Activated CD4-positive, alpha-beta memory T cell treated with anti-CD3 and anti-CD28 coated beads, Interleukin-2, amount 10 ng/mL, durations not matched to agents 7 days and 5 days (primary cell): ENCODE results near the gene C19orf44. TPM values are rescaled to one million over a fixed set of nuclear protein-coding genes. Genes with fewer than 3 reads are reported as not detected.
"Not testable (repeated sequence)": the region's sequence is repeated elsewhere in the genome, so short reads cannot be mapped to it uniquely, and the experiment has no call there.

Source experiments
- CTCF ChIA-PET: fragments of 350-600 bp; sonication (Branson Sonifier 250); formaldehyde crosslinking; loops from one replicate; lab custom pipeline; 2021; ENCODE audit warnings: antibody characterized with exemption, inconsistent platforms; lab: Charles Lee
- POLR2A ChIA-PET: fragments of 350-600 bp; sonication (Branson Sonifier 250); formaldehyde crosslinking; loops from one replicate; lab custom pipeline; 2021; ENCODE audit warnings: antibody characterized with exemption; lab: Charles Lee
- DNase-seq: peaks from one replicate; pipeline ENCODE4 v3.0.0-alpha.2; 2020
- H3K27ac Mint-ChIP-seq: one replicate; pipeline ENCODE4 v1.8.0; 2021; ENCODE audit warnings: mild to moderate bottlenecking, mixed read lengths
- H3K27me3 Mint-ChIP-seq: one replicate; pipeline ENCODE4 v1.8.0; 2021; ENCODE audit warnings: mixed read lengths
- H3K36me3 Mint-ChIP-seq: one replicate; pipeline ENCODE4 v1.8.0; 2021; ENCODE audit warnings: low read depth, mixed read lengths
- H3K4me1 Mint-ChIP-seq: one replicate; pipeline ENCODE4 v1.8.0; 2021; ENCODE audit warnings: mixed read lengths
- H3K4me3 Mint-ChIP-seq: one replicate; pipeline ENCODE4 v1.8.0; 2021; ENCODE audit warnings: mild to moderate bottlenecking, mixed read lengths
- H3K9me3 Mint-ChIP-seq: one replicate; pipeline ENCODE4 v1.8.0; 2021; ENCODE audit warnings: mixed read lengths
- total RNA-seq, 2 experiments: library from RNA; stranded (reverse); gene quantifications; one replicate each; pipeline ENCODE4 v1.2.3, GENCODE V29; 2021

The C19orf44 gene
- total RNA-seq, 2 experiments from 2014 or later = 2.6 to 3.3 TPM

GRCh38 chr19:16509141-16510061 is 13.2 kb downstream of the C19orf44 start:
- no peak for DNase-seq
- ChIA-PET CTCF (interaction anchor here (0.6 to 1.7 kb wide), 2 partner anchors 18 to 75 kb away, joined by 4 read pairs; no protein-coding TSS in a partner anchor), POLR2A (no interaction called here)
- Mint-ChIP-seq H3K4me1 (peaks cover 1% of the 10 kb centered on the region), H3K36me3 (no peaks in the 10 kb centered on the region), H3K27me3 (no peaks in the 10 kb centered on the region), H3K4me3 (no peak overlapping the region), H3K9me3 (no peaks in the 10 kb centered on the region), H3K27ac (no peak overlapping the region)

- CTCF ChIA-PET, DNase-seq, H3K36me3 Mint-ChIP-seq, H3K27me3 Mint-ChIP-seq, H3K4me3 Mint-ChIP-seq, H3K9me3 Mint-ChIP-seq, H3K27ac Mint-ChIP-seq, H3K4me1 Mint-ChIP-seq, POLR2A ChIA-PET: not testable (repeated sequence)
Observed at GRCh38 chr19:16512611-16513010, 16.4 kb downstream of the C19orf44 start.

- no peak for DNase-seq
- no peaks in the 10 kb centered on the region for H3K27me3 Mint-ChIP-seq
- ChIA-PET CTCF (no interaction called here), POLR2A (interaction anchor here (0.9 kb wide), 1 partner anchor 10 kb away, joined by 3 read pairs; no protein-coding TSS in a partner anchor)
- H3K36me3 Mint-ChIP-seq = peaks cover 22% of the 10 kb centered on the region
- no peaks in the 10 kb centered on the region for H3K9me3 Mint-ChIP-seq
- H3K4me1 Mint-ChIP-seq = no peaks in the 10 kb centered on the region
- H3K4me3 Mint-ChIP-seq = no peak overlapping the region
- H3K27ac Mint-ChIP-seq = no peak overlapping the region
Observed at GRCh38 chr19:16514383-16515019, 18.3 kb downstream of the C19orf44 start.

- no peaks in the 10 kb centered on the region for H3K27me3 Mint-ChIP-seq
- H3K27ac Mint-ChIP-seq = no peak overlapping the region
- no peaks in the 10 kb centered on the region for H3K4me1 Mint-ChIP-seq
- H3K4me3 Mint-ChIP-seq = no peak overlapping the region
- ChIA-PET CTCF (no interaction called here), POLR2A (no interaction called here)
- H3K9me3 Mint-ChIP-seq = no peaks in the 10 kb centered on the region
- no peak for DNase-seq
- H3K36me3 Mint-ChIP-seq = peaks cover 40% of the 10 kb centered on the region
Observed at GRCh38 chr19:16516381-16516780, 20.2 kb downstream of the C19orf44 start.

GRCh38 chr19:16516923-16517610 is 20.9 kb downstream of the C19orf44 start:
- ChIA-PET CTCF (no interaction called here), POLR2A (interaction anchor here (0.9 to 1.3 kb wide), 3 partner anchors 9 to 26 kb away, joined by 3 to 5 read pairs (median 4); partner anchors contain the start of gene CHERP)
- no peak overlapping the region for H3K4me3 Mint-ChIP-seq
- H3K27ac Mint-ChIP-seq = no peak overlapping the region
- H3K4me1 Mint-ChIP-seq = no peaks in the 10 kb centered on the region
- H3K9me3 Mint-ChIP-seq = no peaks in the 10 kb centered on the region
- peaks cover 42% of the 10 kb centered on the region for H3K36me3 Mint-ChIP-seq
- H3K27me3 Mint-ChIP-seq = no peaks in the 10 kb centered on the region
- no peak for DNase-seq

GRCh38 chr19:16518061-16518460 is 21.9 kb downstream of the C19orf44 start:
- Mint-ChIP-seq H3K27ac (no peak overlapping the region), H3K4me1 (no peaks in the 10 kb centered on the region), H3K27me3 (no peaks in the 10 kb centered on the region), H3K4me3 (no peak overlapping the region), H3K36me3 (peaks cover 49% of the 10 kb centered on the region), H3K9me3 (no peaks in the 10 kb centered on the region)
- ChIA-PET CTCF (no interaction called here), POLR2A (interaction anchor here (1.3 kb wide), 1 partner anchor 25 kb away, joined by 4 read pairs; no protein-coding TSS in a partner anchor)
- DNase-seq = no peak

GRCh38 chr19:16518483-16519229 is 22.5 kb downstream of the C19orf44 start:
- ChIA-PET POLR2A (no interaction called here), CTCF (no interaction called here)
- H3K36me3 Mint-ChIP-seq = peaks cover 54% of the 10 kb centered on the region
- no peak overlapping the region for H3K4me3 Mint-ChIP-seq
- H3K4me1 Mint-ChIP-seq = no peaks in the 10 kb centered on the region
- H3K9me3 Mint-ChIP-seq = no peaks in the 10 kb centered on the region
- H3K27me3 Mint-ChIP-seq = no peaks in the 10 kb centered on the region
- H3K27ac Mint-ChIP-seq = no peak overlapping the region
- DNase-seq = no peak

GRCh38 chr19:16519230-16519687 is 23.1 kb downstream of the C19orf44 start:
- H3K27ac Mint-ChIP-seq = no peak overlapping the region
- DNase-seq = no peak
- ChIA-PET CTCF (no interaction called here), POLR2A (no interaction called here)
- no peaks in the 10 kb centered on the region for H3K9me3 Mint-ChIP-seq
- H3K36me3 Mint-ChIP-seq = peaks cover 60% of the 10 kb centered on the region
- H3K4me1 Mint-ChIP-seq = no peaks in the 10 kb centered on the region
- H3K27me3 Mint-ChIP-seq = no peaks in the 10 kb centered on the region
- no peak overlapping the region for H3K4me3 Mint-ChIP-seq

- Mint-ChIP-seq H3K36me3 (peaks cover 60% of the 10 kb centered on the region), H3K27ac (no peak overlapping the region)
Observed at GRCh38 chr19:16520074-16520973, 24.1 kb downstream of the C19orf44 start.

GRCh38 chr19:16520986-16521624 is 24.9 kb downstream of the C19orf44 start:
- no peak for DNase-seq
- Mint-ChIP-seq H3K27me3 (no peaks in the 10 kb centered on the region), H3K4me3 (no peak overlapping the region), H3K9me3 (no peaks in the 10 kb centered on the region), H3K36me3 (peaks cover 65% of the 10 kb centered on the region), H3K27ac (no peak overlapping the region), H3K4me1 (no peaks in the 10 kb centered on the region)
- ChIA-PET CTCF (no interaction called here), POLR2A (interaction anchor here (1.3 kb wide), 1 partner anchor 20 kb away, joined by 4 read pairs; no protein-coding TSS in a partner anchor)

More at GRCh38 chr19:16520074-16520973, 24.1 kb downstream of the C19orf44 start:
- Mint-ChIP-seq H3K4me1 (no peaks in the 10 kb centered on the region), H3K9me3 (no peaks in the 10 kb centered on the region), H3K4me3 (no peak overlapping the region), H3K27me3 (no peaks in the 10 kb centered on the region)
- no peak for DNase-seq
- CTCF ChIA-PET = no interaction called here
- POLR2A ChIA-PET = no interaction called here

- H3K9me3 Mint-ChIP-seq = no peaks in the 10 kb centered on the region
- POLR2A ChIA-PET = interaction anchor here (1.3 kb wide), 1 partner anchor 20 kb away, joined by 4 read pairs; no protein-coding TSS in a partner anchor
- no peaks in the 10 kb centered on the region for H3K27me3 Mint-ChIP-seq
- H3K36me3 Mint-ChIP-seq = peaks cover 69% of the 10 kb centered on the region
- CTCF ChIA-PET = no interaction called here
- H3K4me1 Mint-ChIP-seq = no peaks in the 10 kb centered on the region
- no peak for DNase-seq
- no peak overlapping the region for H3K27ac Mint-ChIP-seq
- no peak overlapping the region for H3K4me3 Mint-ChIP-seq
Observed at GRCh38 chr19:16521715-16522289, 25.6 kb downstream of the C19orf44 start.
